GM20000 (cell line): ENCODE data around the gene LGI4.

Experiments used
- DNase-seq: peaks from one replicate; pipeline ENCODE4 v3.0.0; 2012; ENCODE audit warnings: low spot score
- TF ChIP-seq, protein P1 (sequence below): IDR thresholded peaks from 2 replicates; pipeline ENCODE4 v1.5.1; 2012; ENCODE audit warnings: mild to moderate bottlenecking, control low read depth; ENCODE audit errors: extremely low read depth, missing control alignments

The LGI4 gene

DNA sequence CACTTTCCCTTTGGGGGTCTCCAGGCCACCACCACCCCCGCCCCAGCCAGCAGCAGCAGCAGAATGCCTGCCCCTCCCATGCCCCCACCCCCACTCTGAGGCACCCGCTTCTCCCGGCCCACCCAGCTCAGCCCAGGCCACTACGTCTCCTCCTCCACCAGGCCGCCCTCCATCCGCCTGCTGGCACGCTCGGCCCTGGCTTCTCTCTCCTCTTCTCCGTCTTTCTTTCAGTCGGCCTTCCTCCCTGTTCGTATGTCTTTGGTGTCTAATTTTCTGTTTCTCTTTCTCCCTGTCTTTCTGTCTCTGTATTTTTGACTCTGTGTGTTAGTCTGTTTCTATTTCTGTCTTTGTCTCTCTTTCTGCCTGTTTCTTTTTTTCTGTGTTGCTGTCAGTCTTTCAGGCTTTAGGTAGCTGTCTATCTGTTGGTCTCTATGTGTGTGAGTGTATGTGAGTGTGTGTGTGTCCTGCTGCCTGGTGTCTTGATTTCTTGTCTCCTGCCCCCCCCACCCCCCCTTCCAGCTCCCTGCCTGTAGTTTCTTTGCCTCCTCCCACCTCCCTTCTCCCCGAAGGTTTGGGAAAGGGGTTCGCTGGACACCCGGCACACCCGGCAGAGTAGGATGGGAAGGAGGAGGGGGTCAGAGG lies at the start of gene LGI4:
TSS of gene LGI4 (minus strand) at position 459 of the 642 bp plus-strand sequence. CDS start at position 80, 379 bp downstream.
- DNase-seq = no peak
- TF ChIP-seq, protein P1, sequence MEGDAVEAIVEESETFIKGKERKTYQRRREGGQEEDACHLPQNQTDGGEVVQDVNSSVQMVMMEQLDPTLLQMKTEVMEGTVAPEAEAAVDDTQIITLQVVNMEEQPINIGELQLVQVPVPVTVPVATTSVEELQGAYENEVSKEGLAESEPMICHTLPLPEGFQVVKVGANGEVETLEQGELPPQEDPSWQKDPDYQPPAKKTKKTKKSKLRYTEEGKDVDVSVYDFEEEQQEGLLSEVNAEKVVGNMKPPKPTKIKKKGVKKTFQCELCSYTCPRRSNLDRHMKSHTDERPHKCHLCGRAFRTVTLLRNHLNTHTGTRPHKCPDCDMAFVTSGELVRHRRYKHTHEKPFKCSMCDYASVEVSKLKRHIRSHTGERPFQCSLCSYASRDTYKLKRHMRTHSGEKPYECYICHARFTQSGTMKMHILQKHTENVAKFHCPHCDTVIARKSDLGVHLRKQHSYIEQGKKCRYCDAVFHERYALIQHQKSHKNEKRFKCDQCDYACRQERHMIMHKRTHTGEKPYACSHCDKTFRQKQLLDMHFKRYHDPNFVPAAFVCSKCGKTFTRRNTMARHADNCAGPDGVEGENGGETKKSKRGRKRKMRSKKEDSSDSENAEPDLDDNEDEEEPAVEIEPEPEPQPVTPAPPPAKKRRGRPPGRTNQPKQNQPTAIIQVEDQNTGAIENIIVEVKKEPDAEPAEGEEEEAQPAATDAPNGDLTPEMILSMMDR = no peak

DNA sequence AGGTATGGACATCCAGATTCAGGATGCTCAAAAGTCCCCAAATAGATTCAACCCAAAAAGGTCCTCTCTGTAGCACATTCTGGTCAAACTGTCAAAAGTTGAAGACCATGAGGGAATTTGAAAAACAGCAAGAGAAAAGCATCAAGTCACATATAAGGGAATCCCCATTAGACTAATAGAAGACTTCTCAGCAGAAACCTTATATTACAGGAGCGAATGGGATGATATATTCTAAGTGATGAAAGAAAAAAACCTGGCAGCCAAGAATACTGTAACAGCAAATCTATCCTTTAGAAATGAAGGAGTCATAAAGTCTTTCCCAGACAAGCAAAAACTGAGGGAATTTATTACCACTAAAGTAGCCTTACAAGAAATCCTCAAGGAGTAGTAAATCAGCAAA lies 49.4 kb upstream of the LGI4 start:
- DNase-seq = no peak
- TF ChIP-seq, protein P1 = no peak

DNA sequence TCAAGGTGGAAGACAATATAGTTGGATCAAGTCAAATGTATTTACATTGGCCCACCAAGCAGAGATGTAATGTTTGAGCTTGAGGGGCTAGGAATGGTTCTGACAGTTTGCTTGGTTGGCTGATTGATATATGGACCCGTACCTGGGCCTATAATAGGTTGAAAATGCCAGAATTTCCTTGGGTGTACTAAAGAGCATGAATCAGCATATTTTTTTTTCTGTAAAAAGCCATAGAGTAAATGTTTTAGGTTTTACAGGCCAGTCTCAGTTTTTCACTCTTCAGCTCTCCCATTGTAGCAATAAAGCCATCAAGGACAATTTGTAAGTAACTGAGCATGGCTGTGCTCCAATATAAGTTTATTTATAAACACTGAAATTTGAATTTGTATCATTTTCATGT lies 46.5 kb upstream of the LGI4 start:
- TF ChIP-seq, protein P1 = no peak
- no peak for DNase-seq

DNA sequence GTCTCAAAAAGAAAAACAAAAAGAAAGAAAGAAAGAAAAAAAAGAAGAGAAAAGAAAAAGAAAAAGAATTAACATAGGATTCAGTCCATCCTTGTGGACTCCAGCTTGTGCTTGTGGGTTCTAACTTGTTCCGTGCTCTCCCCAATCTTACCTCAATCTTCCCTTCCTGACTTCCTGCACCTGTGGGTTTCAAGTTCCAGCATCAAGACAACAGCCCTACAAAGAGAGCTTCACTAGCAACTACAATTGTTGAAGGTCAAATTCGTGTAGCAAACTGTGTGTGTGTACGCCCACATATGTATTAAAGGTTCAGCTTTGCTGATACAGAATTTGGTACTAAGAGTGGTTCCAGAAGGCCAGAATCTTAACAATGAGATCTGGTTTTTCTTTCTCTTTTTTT lies 45.0 kb upstream of the LGI4 start:
- TF ChIP-seq, protein P1 = no peak

DNA sequence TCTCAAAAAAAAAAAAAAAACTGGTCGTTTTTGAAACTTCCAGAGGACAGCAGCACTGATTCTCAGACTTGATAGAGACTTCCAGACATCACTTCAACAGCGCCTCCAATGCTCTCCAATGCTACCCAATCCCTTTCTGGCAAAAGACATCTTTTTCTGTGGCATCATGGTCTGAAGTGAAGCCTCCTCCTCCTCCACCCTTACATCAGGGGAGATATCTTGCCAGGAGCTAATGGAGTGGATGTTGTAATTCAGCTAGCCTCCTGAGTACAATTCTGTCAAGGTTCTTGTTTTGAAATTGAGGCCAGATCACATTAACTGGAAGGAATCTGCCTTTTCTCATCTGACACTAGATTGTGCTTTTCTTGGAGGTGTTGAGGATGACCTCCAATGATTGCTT lies 43.8 kb upstream of the LGI4 start:
- no peak for DNase-seq
- TF ChIP-seq, protein P1 = no peak

More for the DNA sequence above, 45.0 kb upstream of the LGI4 start:
- DNase-seq = no peak

DNA sequence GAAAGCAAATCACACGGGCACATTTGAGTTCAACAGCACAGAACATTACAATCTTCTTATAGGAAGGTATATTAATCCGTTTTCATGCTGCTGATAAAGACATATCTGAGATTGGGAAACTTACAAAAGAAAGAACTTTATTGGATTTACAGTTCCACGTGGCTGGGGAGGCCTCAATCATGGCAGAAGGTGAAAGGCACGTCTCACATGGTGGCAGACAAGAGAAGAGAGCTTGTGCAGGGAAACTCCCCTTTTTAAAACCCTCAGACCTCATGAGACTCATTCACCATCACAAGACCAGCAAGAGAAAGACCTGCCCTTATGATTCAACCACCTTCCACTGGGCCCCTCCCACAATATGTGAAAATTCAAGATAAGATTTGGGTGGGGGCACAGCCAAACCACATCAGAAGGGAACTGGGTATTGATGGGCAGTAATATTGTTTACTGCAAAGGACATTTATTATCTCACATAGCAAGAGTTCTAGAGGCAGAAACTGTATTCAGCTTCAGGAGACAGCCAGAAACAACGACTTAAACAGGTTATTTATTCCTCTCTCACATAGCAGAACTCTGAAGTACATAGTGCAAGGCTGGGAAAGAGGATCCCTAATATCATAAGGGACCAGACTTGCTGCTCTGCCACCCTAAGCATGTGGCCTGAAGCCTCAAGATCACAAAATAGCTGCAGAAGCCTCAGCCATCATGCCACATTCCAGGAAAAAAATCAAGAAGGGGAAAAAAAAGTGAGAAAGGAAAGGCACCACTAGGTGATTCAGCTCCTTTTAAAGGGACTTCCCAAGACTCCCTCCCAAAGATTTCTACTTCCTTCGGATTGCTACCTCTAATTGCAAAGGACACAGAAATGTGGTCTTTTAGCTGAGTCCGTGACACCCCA lies 42.8 kb upstream of the LGI4 start:
- DNase-seq = no peak
- TF ChIP-seq, protein P1 = no peak

DNA sequence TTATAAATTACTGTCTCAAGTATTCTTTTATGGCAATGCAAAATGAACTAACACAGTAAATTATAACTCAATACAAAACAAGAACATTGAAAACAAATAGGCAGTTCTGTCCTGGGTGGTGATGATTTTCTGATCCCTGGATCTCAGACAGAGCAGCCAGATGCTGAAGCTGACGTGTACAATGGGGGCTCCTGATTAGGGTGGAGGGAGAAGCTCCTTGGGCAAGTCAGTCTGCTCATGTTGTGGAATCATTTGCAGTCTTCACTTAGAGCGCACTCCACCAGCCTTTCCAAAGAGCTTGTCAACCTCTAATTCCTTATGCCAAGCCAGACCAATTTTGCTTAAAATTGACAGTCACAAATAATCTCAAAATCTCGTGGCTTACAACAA lies 41.3 kb upstream of the LGI4 start:
- TF ChIP-seq, protein P1 = no peak
- no peak for DNase-seq
